A549 (cell line): ENCODE results near the gene MCTP1.

Experiments
- BHLHE40 ChIP-seq: IDR thresholded peaks from 2 replicates; pipeline ENCODE4 v1.6.1; 2012; ENCODE audit warnings: low read depth, low read length, inconsistent platforms
- CHD4 ChIP-seq: fragments of 200-600 bp; sonication (generic); IDR thresholded peaks from 2 replicates; pipeline ENCODE4 v1.6.1; 2016; ENCODE audit warnings: antibody characterized with exemption, mild to moderate bottlenecking, borderline replicate concordance
- FOSB ChIP-seq: fragments of 250-450 bp; sonication (Bioruptor Pico); IDR thresholded peaks from 2 replicates; pipeline ENCODE4 v1.5.0; 2020; ENCODE audit warnings: mild to moderate bottlenecking, moderate library complexity
- FOXS1 ChIP-seq: fragments of 250-450 bp; sonication (Bioruptor Pico); IDR thresholded peaks from 2 replicates; pipeline ENCODE4 v1.5.0; 2020; ENCODE audit warnings: mild to moderate bottlenecking, moderate library complexity
- KDM1A ChIP-seq: fragments of 200-600 bp; sonication (generic); IDR thresholded peaks from 2 replicates; pipeline ENCODE4 v1.6.1; 2016; ENCODE audit warnings: low read depth, mild to moderate bottlenecking
- MAX ChIP-seq: IDR thresholded peaks from 2 replicates; pipeline ENCODE4 v1.6.1; 2012
- MYC ChIP-seq: IDR thresholded peaks from 2 replicates; pipeline ENCODE4 v1.6.1; 2012; ENCODE audit warnings: mild to moderate bottlenecking, inconsistent platforms, low read length, improper control_type of control experiment, borderline replicate concordance
- POLR2A ChIP-seq: IDR thresholded peaks from 2 replicates; pipeline ENCODE4 v1.6.1; 2012; ENCODE audit warnings: mild to moderate bottlenecking, low read length
- RAD21 ChIP-seq, 2 experiments: fragments of >200 bp in 1 of 2; sonication (Bioruptor Twin) in 1 of 2; formaldehyde crosslinking in 1 of 2; IDR thresholded peaks in 1 of 2; conservative IDR thresholded peaks in 1 of 2; 2 replicates in 1 of 2; 3 replicates in 1 of 2; pipeline ENCODE4 v1.6.1; 2012 to 2018; ENCODE audit warnings: inconsistent platforms in 1 of 2
- RFX5 ChIP-seq: fragments of 450-650 bp; IDR thresholded peaks from 2 replicates; pipeline ENCODE4 v1.7.1; 2014; ENCODE audit warnings: antibody characterized with exemption, mild to moderate bottlenecking, moderate library complexity
- RNF2 ChIP-seq: fragments of 200-600 bp; sonication (generic); IDR thresholded peaks from 2 replicates; pipeline ENCODE4 v1.6.1; 2016; ENCODE audit warnings: low read depth, mild to moderate bottlenecking, antibody characterized with exemption, moderate library complexity, borderline replicate concordance
- SREBF2 ChIP-seq: fragments of 450-650 bp; IDR thresholded peaks from 2 replicates; pipeline ENCODE4 v1.6.1; 2014; ENCODE audit warnings: mild to moderate bottlenecking, moderate library complexity
- TF ChIP-seq, protein P1 (sequence below): fragments of >200 bp; sonication (Bioruptor Twin); formaldehyde crosslinking; IDR thresholded peaks from 3 replicates; pipeline ENCODE4 v1.5.1; 2016

GRCh38 chr5:95272316-95272929 lies 12.5 kb downstream of the MCTP1 start:
- TF ChIP-seq, protein P1, sequence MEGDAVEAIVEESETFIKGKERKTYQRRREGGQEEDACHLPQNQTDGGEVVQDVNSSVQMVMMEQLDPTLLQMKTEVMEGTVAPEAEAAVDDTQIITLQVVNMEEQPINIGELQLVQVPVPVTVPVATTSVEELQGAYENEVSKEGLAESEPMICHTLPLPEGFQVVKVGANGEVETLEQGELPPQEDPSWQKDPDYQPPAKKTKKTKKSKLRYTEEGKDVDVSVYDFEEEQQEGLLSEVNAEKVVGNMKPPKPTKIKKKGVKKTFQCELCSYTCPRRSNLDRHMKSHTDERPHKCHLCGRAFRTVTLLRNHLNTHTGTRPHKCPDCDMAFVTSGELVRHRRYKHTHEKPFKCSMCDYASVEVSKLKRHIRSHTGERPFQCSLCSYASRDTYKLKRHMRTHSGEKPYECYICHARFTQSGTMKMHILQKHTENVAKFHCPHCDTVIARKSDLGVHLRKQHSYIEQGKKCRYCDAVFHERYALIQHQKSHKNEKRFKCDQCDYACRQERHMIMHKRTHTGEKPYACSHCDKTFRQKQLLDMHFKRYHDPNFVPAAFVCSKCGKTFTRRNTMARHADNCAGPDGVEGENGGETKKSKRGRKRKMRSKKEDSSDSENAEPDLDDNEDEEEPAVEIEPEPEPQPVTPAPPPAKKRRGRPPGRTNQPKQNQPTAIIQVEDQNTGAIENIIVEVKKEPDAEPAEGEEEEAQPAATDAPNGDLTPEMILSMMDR, result no peak
- TF ChIP-seq BHLHE40 (no peak), POLR2A (no peak), FOSB (CRISPR knock-in tag) (no peak), RAD21 (conservative IDR thresholded peaks at IDR 0.05 in 1 of 2, IDR thresholded peaks at IDR 0.05 in 1 of 2) (no peak), MAX (no peak), RNF2 (no peak), MYC (no peak), CHD4 (no peak), FOXS1 (CRISPR knock-in tag) (no peak), SREBF2 (no peak), RFX5 (no peak), KDM1A (no peak)
